Activated effector memory CD4-positive, alpha-beta T cell treated with anti-CD3 and anti-CD28 coated beads, Interleukin-2, amount 50 U/mL, for 16 hours (primary cell): ENCODE measurements around the gene TET3.

Source experiments
- DNase-seq: peaks from one replicate; pipeline ENCODE4 v3.0.0-alpha.2; 2020

Gene TET3

GRCh38 chr2:74007121-74007520, 22.4 kb downstream of the TET3 start:
- DNase-seq, result no peak

DNA sequence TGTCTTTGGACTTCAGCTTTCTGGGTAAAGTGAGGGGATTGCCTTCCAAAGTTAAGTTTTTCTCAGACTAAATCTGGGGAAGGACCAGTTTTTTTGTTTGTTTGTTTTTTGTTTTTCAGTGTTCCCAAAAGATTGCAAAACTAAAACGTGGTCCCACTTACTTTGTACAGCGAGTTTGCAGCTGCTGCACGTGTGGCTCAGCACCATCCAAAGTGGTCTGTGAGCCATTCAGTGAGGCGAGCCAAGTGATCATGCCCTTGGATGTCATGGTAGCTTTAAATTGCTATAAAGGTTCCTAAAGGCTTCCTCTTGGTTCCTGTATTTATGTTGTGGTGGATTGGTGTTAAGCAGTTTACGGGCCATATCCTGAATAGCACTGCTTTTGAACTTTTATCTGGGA, 23.0 kb downstream of the TET3 start:
- DNase-seq, result no peak

GRCh38 chr2:74008761-74009395, 24.2 kb downstream of the TET3 start:
- no peak for DNase-seq

DNA sequence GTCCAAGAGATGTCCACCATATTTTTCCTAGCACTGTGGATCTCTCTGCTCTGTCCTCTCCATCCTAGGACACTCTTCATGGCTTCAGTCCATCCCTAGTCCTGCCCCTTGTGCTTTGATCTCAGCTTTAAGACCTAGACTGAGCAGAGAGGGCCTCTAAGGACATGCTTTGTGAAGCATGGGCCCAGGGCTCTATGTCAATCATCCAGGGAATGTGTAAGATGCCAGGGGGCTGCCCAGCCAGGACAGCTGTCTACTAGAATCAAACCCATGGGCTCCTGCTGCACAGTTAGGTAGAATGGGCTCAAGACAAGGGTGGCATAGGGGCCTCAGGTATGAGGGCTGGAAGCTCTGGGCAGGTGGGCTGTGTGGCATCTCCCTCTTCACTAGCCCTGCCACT, 24.9 kb downstream of the TET3 start:
- DNase-seq, result no peak

DNA sequence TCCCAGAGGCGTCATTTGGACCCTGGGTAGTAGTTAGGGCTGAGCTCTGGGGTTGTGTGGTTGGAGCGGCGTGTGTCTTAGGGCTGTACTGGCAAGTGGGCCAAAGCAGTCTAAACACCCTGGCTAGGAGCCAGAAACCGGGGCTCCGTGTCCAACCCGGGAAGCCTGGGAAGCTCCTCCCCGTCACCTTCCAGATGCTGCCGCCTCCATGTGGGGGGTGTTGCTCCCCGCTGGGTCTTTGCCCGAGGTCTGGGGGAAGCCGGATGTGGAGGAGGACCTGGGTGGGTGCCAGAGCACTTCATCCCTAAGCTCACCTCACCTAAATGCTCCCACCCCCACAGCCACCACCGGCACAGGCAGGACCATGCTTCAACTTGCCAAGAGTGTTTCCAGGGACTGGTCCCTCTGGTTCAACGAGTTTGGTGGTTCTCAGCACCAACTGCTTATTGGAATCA, 25.4 kb downstream of the TET3 start:
- no peak for DNase-seq

- DNase-seq, result no peak
These were observed 26.5 kb downstream of the TET3 start for GRCh38 chr2:74011246-74011645.

DNA sequence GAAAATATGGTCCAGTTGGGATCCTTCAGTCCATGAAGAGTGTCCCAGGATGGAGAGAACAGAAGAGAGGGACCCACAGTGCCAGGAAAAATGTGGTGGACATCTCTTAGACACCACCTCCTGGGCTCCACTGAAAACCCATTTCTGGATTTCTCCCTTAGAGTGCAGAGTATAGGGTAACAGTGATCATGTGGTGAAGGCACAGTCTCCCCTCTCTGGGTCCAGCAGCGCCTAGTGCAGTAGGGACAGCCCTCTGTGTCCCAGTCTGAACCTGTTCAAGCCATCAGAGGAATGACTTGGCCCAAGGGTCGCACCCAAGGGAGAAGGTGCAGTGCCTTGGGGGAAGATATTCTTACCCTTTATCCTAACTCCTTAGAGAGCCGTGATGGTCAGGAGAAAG, 30.1 kb downstream of the TET3 start:
- DNase-seq, result no peak

- DNase-seq, result no peak
These were observed 32.5 kb downstream of the TET3 start for GRCh38 chr2:74017223-74017622.

GRCh38 chr2:74019516-74019915, 34.8 kb downstream of the TET3 start:
- DNase-seq, result no peak

GRCh38 chr2:74020702-74021406, 36.1 kb downstream of the TET3 start:
- DNase-seq, result no peak

GRCh38 chr2:74021407-74021755, 36.7 kb downstream of the TET3 start:
- DNase-seq, result no peak

GRCh38 chr2:74024216-74024615, 39.5 kb downstream of the TET3 start:
- DNase-seq, result no peak

GRCh38 chr2:74025971-74026612, 41.4 kb downstream of the TET3 start:
- no peak for DNase-seq

- DNase-seq, result no peak
These were observed 42.1 kb downstream of the TET3 start for GRCh38 chr2:74026687-74027241.

- DNase-seq, result no peak
These were observed 42.8 kb downstream of the TET3 start for GRCh38 chr2:74027496-74027895.

- no peak for DNase-seq
These were observed 43.6 kb downstream of the TET3 start for GRCh38 chr2:74028290-74028689.

DNA sequence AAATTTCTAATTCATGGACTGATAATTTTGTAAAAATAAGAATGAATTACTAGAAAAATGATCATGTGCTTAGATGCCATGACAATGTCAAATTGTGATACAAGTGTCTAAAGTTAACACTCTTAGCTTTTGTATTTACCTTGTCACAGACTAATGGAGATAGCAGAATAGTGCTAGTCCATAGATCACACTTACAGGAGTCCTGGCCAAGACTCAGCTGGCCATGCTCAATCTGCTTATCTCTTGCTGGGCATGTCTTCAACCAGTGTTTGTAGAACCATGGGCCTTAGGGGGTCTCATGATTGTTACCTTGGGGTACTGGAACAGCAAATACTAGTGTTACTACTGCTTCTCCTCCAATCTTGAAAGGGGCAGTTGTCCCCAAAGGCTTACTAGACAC, 44.0 kb downstream of the TET3 start:
- no peak for DNase-seq

DNA sequence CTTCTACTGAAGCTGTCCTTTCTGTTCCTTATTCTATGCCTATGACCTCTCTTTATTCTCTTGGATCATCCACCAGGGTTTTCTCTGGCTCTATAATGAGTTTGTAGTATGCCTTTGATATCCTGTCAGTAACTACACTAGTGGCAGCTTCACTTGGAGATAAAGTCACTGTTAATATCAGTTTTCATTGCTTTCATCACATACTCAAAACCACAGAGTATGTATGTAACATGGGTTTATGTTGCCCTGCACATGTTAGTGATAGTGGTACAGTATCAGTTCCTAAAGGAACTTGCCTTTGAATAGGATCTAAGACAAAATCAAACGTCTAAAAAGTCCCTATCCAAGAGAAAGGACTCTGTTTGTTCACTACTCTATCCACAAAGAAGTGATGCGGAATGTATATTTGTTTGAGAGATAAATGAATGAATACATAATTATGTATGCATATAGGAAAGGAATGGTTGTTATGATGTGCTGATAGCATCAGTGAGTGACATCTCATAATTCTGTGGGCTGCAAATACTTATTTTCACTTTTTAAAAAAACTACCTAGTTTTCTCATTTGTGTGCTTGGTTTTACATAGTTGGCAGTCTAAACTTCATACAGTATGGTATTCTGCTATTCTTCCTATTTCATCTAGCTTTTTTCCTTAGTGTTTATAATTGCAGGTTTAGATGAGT, 45.1 kb downstream of the TET3 start:
- DNase-seq, result no peak

DNA sequence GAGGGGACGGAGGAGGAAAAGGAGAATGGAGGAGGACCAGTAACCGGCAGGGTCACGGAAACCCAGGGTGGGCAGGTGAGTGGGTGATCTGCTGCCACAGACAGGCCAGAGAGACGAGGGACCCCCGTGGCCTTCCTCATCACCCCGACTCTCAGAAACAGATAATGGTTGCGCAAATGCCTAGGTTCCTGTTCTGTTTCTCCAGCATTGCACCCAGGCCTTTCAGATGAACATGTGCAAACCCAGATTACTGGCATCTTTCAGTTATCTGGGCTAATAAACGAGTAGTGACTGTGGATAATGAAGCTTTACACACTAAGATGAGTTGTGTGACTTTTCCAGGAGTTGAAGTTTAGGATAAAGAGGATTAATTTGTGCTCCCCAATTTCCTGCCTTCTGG, 46.5 kb downstream of the TET3 start:
- no peak for DNase-seq

GRCh38 chr2:74031959-74032287, 47.2 kb downstream of the TET3 start:
- DNase-seq, result no peak

DNA sequence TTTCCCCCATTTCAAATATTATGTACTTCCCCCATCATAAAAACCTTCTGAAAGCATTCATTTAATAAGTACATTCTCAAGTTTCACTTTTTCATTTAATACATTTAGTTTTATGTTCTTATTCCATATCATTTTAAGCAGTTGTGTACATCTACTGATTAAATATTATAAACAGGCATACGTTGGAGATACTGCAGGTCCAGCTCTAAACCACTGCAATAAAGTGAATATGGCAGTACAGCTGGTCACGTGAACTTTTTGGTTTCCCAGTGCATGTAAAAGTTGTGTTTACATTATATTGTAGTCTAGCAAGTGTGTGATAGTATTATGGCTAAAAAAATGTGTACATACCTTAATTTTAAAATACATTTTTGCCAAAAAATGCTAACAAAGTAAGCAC, 48.7 kb downstream of the TET3 start:
- DNase-seq, result no peak
